Osteoblast (primary cell): Measurements from ENCODE around the gene CAMTA1. TPM values are rescaled to one million over a fixed set of nuclear protein-coding genes. Genes with fewer than 3 reads are reported as not detected.

Experiments used
- DNase-seq: peaks from one replicate; pipeline ENCODE4 v3.0.0; 2011; ENCODE audit warnings: low spot score, mixed read lengths; ENCODE audit not compliant: insufficient read length; ENCODE audit errors: missing footprints
- H2AFZ ChIP-seq: 2 replicates; pipeline ENCODE4 v1.6.0; 2011; ENCODE audit warnings: mild to moderate bottlenecking, low read length
- H3K27ac ChIP-seq: 2 replicates; pipeline ENCODE4 v1.5.1; 2011; ENCODE audit warnings: mild to moderate bottlenecking, low read depth, low read length, moderate library complexity
- H3K27me3 ChIP-seq: 2 replicates; pipeline ENCODE4 v1.6.0; 2012; ENCODE audit warnings: mild to moderate bottlenecking, control low read depth, inconsistent platforms, low read length, moderate library complexity; ENCODE audit not compliant: insufficient read depth
- H3K36me3 ChIP-seq: 2 replicates; pipeline ENCODE4 v1.5.1; 2011; ENCODE audit warnings: mild to moderate bottlenecking, low read length, control low read depth, moderate library complexity; ENCODE audit not compliant: insufficient read depth
- H3K4me1 ChIP-seq: 2 replicates; pipeline ENCODE4 v1.5.1; 2011; ENCODE audit warnings: mild to moderate bottlenecking, low read length, control low read depth, moderate library complexity; ENCODE audit not compliant: insufficient read depth
- H3K4me2 ChIP-seq: 2 replicates; pipeline ENCODE4 v1.6.0; 2011; ENCODE audit warnings: mild to moderate bottlenecking, low read length; ENCODE audit not compliant: insufficient read depth
- H3K4me3 ChIP-seq: fragments of 200-600 bp; sonication (generic); 3 replicates; pipeline ENCODE4 v1.5.1; 2012; ENCODE audit warnings: mild to moderate bottlenecking, low read length, inconsistent platforms; ENCODE audit not compliant: insufficient read depth
- H3K79me2 ChIP-seq: 2 replicates; pipeline ENCODE4 v1.6.0; 2012; ENCODE audit warnings: mild to moderate bottlenecking, low read length, control low read depth, inconsistent platforms; ENCODE audit not compliant: insufficient read depth
- H3K9me3 ChIP-seq: 2 replicates; pipeline ENCODE4 v1.5.1; 2011; ENCODE audit warnings: low read depth, low read length, control low read depth
- H4K20me1 ChIP-seq: 2 replicates; pipeline ENCODE4 v1.6.0; 2012; ENCODE audit warnings: mild to moderate bottlenecking, low read length, control low read depth; ENCODE audit not compliant: insufficient read depth
- CTCF ChIP-seq: IDR thresholded peaks from 2 replicates; pipeline ENCODE4 v1.5.1; 2011; ENCODE audit warnings: mild to moderate bottlenecking, low read depth, low read length, moderate library complexity; ENCODE audit errors: extremely low read depth
- total RNA-seq: library from RNA; depleted of rRNA; stranded (reverse); fragments of >200 nt; gene quantifications from 2 replicates; pipeline ENCODE4 v1.2.3, GENCODE V29; 2012

CAMTA1 gene
- total RNA-seq, 1 donor = 47.4 TPM

- H3K9me3 ChIP-seq = no peaks in the 10 kb centered on the region
- TF ChIP-seq CTCF = no peak
These were observed 722.2 kb downstream of the CAMTA1 start for GRCh38 chr1:7507285-7508019.

GRCh38 chr1:7508052-7508933, 723.0 kb downstream of the CAMTA1 start:
- H3K4me2 ChIP-seq = no peak overlapping the region
- no peak overlapping the region for H3K27ac ChIP-seq
- H3K9me3 ChIP-seq = no peaks in the 10 kb centered on the region
- H4K20me1 ChIP-seq = no peaks in the 10 kb centered on the region
- no peak for TF ChIP-seq CTCF
- H2AFZ ChIP-seq = no peak overlapping the region
- H3K36me3 ChIP-seq = no peaks in the 10 kb centered on the region
- no peaks in the 10 kb centered on the region for H3K4me1 ChIP-seq
- H3K27me3 ChIP-seq = no peaks in the 10 kb centered on the region
- H3K79me2 ChIP-seq = no peaks in the 10 kb centered on the region
- H3K4me3 ChIP-seq = no peak overlapping the region
- DNase-seq = peak; percentile 58

More at GRCh38 chr1:7507285-7508019, 722.2 kb downstream of the CAMTA1 start:
- H3K36me3 ChIP-seq = no peaks in the 10 kb centered on the region
- H3K4me3 ChIP-seq = no peak overlapping the region
- H3K27me3 ChIP-seq = no peaks in the 10 kb centered on the region
- DNase-seq = peak; percentile 69
- H2AFZ ChIP-seq = no peak overlapping the region
- H3K4me2 ChIP-seq = no peak overlapping the region
- no peak overlapping the region for H3K27ac ChIP-seq
- no peaks in the 10 kb centered on the region for H4K20me1 ChIP-seq
- H3K79me2 ChIP-seq = no peaks in the 10 kb centered on the region
- H3K4me1 ChIP-seq = no peaks in the 10 kb centered on the region

- H3K4me2 ChIP-seq = no peak overlapping the region
- DNase-seq = peak; percentile 66
- no peaks in the 10 kb centered on the region for H3K4me1 ChIP-seq
- no peaks in the 10 kb centered on the region for H3K9me3 ChIP-seq
- no peak overlapping the region for H2AFZ ChIP-seq
- no peaks in the 10 kb centered on the region for H3K36me3 ChIP-seq
- TF ChIP-seq CTCF = no peak
- H4K20me1 ChIP-seq = no peaks in the 10 kb centered on the region
- no peak overlapping the region for H3K27ac ChIP-seq
- H3K79me2 ChIP-seq = no peaks in the 10 kb centered on the region
- H3K27me3 ChIP-seq = no peaks in the 10 kb centered on the region
- no peak overlapping the region for H3K4me3 ChIP-seq
These were observed 723.8 kb downstream of the CAMTA1 start for GRCh38 chr1:7508934-7509519.
